HepG2 (cell line): ENCODE measurements around the gene PADI4. TPM values are rescaled to one million over a fixed set of nuclear protein-coding genes. Genes with fewer than 3 reads are reported as not detected.

Experiments
- ATAC-seq: fragments of 200-7000 bp; cut with Tn5 transposase; 3 replicates; pipeline ENCODE4 v1.9.1; 2020; ENCODE audit warnings: mild to moderate bottlenecking, moderate library complexity
- BruUV-seq: library from RNA; stranded (reverse); fragments of 400-500 nt; replicated peaks from 2 replicates; lab custom pipeline; 2021; lab: Mats Ljungman, UMichigan
- CTCF ChIA-PET: fragments of 300-600 bp; formaldehyde crosslinking; extraction: SDS; loops from one replicate; lab custom pipeline; 2021; ENCODE audit warnings: low total read pairs, inconsistent platforms, low intra/inter-chr PET ratio; lab: Yijun Ruan, JAX
- POLR2A ChIA-PET: fragments of 350-600 bp; sonication (Branson Sonifier 250); formaldehyde crosslinking; loops from one replicate; lab custom pipeline; 2020; ENCODE audit warnings: antibody characterized with exemption, inconsistent platforms; lab: Yijun Ruan, JAX
- DNase-seq: peaks from one replicate; pipeline ENCODE4 v3.0.0-alpha.2; 2015; ENCODE audit warnings: low spot score
- FAIRE-seq: peaks from 3 replicates; lab custom pipeline; 2011; peaks lifted over from hg19 to GRCh38; lab: Jason Lieb, UNC
- H2AFZ ChIP-seq: one replicate; pipeline ENCODE4 v1.6.1; 2011; ENCODE audit warnings: low read length, inconsistent platforms
- H3K27ac ChIP-seq: fragments of 300-600 bp; 3 replicates; pipeline ENCODE4 v1.8.0; 2011; ENCODE audit warnings: mixed run types, mild to moderate bottlenecking, mixed read lengths, low read length, inconsistent platforms; ENCODE audit not compliant: insufficient read depth; ENCODE audit errors: extremely low read length
- H3K27me3 ChIP-seq, 2 experiments: fragments of 200-600 bp in 1 of 2; 2 replicates in 1 of 2; 3 replicates in 1 of 2; pipeline versions ENCODE4 v1.6.0 to v1.8.0; 2011; ENCODE audit warnings: low read length in 2 of 2, mild to moderate bottlenecking in 2 of 2, moderate library complexity in 2 of 2, inconsistent platforms in 1 of 2; ENCODE audit not compliant: insufficient read depth in 2 of 2, control insufficient read depth in 1 of 2
- H3K36me3 ChIP-seq, 2 experiments: fragments of 200-600 bp in 1 of 2; replicated peaks in 1 of 2; 2 replicates in 1 of 2; 3 replicates in 1 of 2; pipeline versions ENCODE4 v1.5.1 to v1.8.0; 2011; ENCODE audit warnings: low read length in 2 of 2, inconsistent platforms in 1 of 2; ENCODE audit not compliant: insufficient read depth in 2 of 2, control insufficient read depth in 1 of 2
- H3K4me1 ChIP-seq: 2 replicates; pipeline ENCODE4 v1.5.1; 2012; ENCODE audit warnings: low read length, inconsistent platforms; ENCODE audit not compliant: insufficient read depth
- H3K4me2 ChIP-seq: 2 replicates; pipeline ENCODE4 v1.6.0; 2011; ENCODE audit warnings: low read depth, low read length, inconsistent platforms
- H3K4me3 ChIP-seq, 3 experiments: fragments of 200-600 bp in 1 of 3; sonication (generic), shearing (Covaris generic) in 1 of 3; replicated peaks in 1 of 3; 2 replicates each; pipeline ENCODE4 v1.5.1; 2011 to 2016; ENCODE audit warnings: low read length in 3 of 3, inconsistent platforms in 2 of 3, low read depth in 2 of 3, mild to moderate bottlenecking in 2 of 3, control low read depth in 1 of 3, mixed read lengths in 1 of 3; ENCODE audit not compliant: insufficient read depth in 1 of 3
- H3K79me2 ChIP-seq: one replicate; pipeline ENCODE4 v1.6.1; 2011; ENCODE audit warnings: low read length, inconsistent platforms; ENCODE audit not compliant: insufficient read depth
- H3K9ac ChIP-seq: 2 replicates; pipeline ENCODE4 v1.6.0; 2011; ENCODE audit warnings: mild to moderate bottlenecking, low read depth, low read length, inconsistent platforms; ENCODE audit not compliant: insufficient read depth
- H3K9me3 ChIP-seq: 2 replicates; pipeline ENCODE4 v1.5.1; 2012; ENCODE audit warnings: mild to moderate bottlenecking, low read length
- H4K20me1 ChIP-seq: 2 replicates; pipeline ENCODE4 v1.6.0; 2011; ENCODE audit warnings: inconsistent platforms, mild to moderate bottlenecking, low read length, moderate library complexity; ENCODE audit not compliant: insufficient read depth
- AHR ChIP-seq: IDR thresholded peaks from 2 replicates; pipeline ENCODE4 v1.6.1; 2018; ENCODE audit warnings: missing genetic modification reagents, missing compliant biosample characterization
- CSRNP1 ChIP-seq: sonication (generic); formaldehyde crosslinking; IDR thresholded peaks from 2 replicates; pipeline ENCODE4 v1.8.1; 2023; ENCODE audit warnings: mild to moderate bottlenecking, missing genetic modification reagents
- KLF12 ChIP-seq: sonication (generic); formaldehyde crosslinking; IDR thresholded peaks from 2 replicates; pipeline ENCODE4 v1.4.0; 2020; ENCODE audit warnings: missing genetic modification reagents, borderline replicate concordance
- MAFF ChIP-seq: IDR thresholded peaks from 2 replicates; pipeline ENCODE4 v1.6.1; 2011; ENCODE audit warnings: low read depth, low read length, improper control_type of control experiment
- MAFK ChIP-seq, 2 experiments: IDR thresholded peaks in 1 of 2; conservative IDR thresholded peaks in 1 of 2; 2 replicates each; pipeline ENCODE4 v1.6.1; 2011; ENCODE audit warnings: improper control_type of control experiment in 2 of 2, low read length in 2 of 2
- MYPOP ChIP-seq: sonication (generic); formaldehyde crosslinking; IDR thresholded peaks from 2 replicates; pipeline ENCODE4 v1.8.1; 2023; ENCODE audit warnings: mild to moderate bottlenecking, moderate library complexity, missing genetic modification reagents
- RFXAP ChIP-seq: sonication (generic); formaldehyde crosslinking; IDR thresholded peaks from 2 replicates; pipeline ENCODE4 v1.4.0; 2020; ENCODE audit warnings: missing genetic modification reagents, borderline replicate concordance
- WGBS: methylation state at CpG from one replicate; pipeline ENCODE4 v1.1.6; 2017; ENCODE audit warnings: low lambda C conversion rate; 5-methylcytosine and 5-hydroxymethylcytosine counted together
- in situ Hi-C: cut with HindIII; loops from 2 replicates; pipeline ENCODE4 v1.10.0; 2017; ENCODE audit warnings: low pct_unique_long_range_greater_than_20kb; ENCODE audit not compliant: extremely low pct_ligation_motif_present
- intact Hi-C: fragments of 100-400 bp; cut with micrococcal nuclease; formaldehyde crosslinking; loops from one replicate; pipeline ENCODE4 v1.10.0; 2022; ENCODE audit not compliant: unreplicated experiment
- polyA plus RNA-seq, 8 experiments: library from polyadenylated mRNA; depleted of rRNA in 3 of 8; stranded (reverse) in 7 of 8; unstranded in 1 of 8; fragments of >200 nt; fragmentation: Illumina TruSeq in 4 of 8; extraction: Trizol in 4 of 8; gene quantifications; 2 replicates each; pipeline versions ENCODE4 v1.2.1 to v1.2.3, GENCODE V29; 2011 to 2016; ENCODE audit warnings: low read depth in 4 of 8, missing spikeins in 1 of 8, mixed read lengths in 1 of 8; ENCODE audit not compliant: insufficient read depth in 1 of 8
- total RNA-seq, 5 experiments: library from RNA; depleted of rRNA; stranded (reverse); fragments of >200 nt; fragmentation: Illumina TruSeq; extraction: Trizol; gene quantifications; 2 replicates each; pipeline ENCODE4 v1.2.3, GENCODE V29; 2016; ENCODE audit warnings: low read depth in 1 of 5

The PADI4 gene
- total and polyA plus RNA-seq, 2 of the 13 experiments (the other 11 are each of a cell fraction or from before 2014, with no cell fraction given): 0.04 TPM

DNA sequence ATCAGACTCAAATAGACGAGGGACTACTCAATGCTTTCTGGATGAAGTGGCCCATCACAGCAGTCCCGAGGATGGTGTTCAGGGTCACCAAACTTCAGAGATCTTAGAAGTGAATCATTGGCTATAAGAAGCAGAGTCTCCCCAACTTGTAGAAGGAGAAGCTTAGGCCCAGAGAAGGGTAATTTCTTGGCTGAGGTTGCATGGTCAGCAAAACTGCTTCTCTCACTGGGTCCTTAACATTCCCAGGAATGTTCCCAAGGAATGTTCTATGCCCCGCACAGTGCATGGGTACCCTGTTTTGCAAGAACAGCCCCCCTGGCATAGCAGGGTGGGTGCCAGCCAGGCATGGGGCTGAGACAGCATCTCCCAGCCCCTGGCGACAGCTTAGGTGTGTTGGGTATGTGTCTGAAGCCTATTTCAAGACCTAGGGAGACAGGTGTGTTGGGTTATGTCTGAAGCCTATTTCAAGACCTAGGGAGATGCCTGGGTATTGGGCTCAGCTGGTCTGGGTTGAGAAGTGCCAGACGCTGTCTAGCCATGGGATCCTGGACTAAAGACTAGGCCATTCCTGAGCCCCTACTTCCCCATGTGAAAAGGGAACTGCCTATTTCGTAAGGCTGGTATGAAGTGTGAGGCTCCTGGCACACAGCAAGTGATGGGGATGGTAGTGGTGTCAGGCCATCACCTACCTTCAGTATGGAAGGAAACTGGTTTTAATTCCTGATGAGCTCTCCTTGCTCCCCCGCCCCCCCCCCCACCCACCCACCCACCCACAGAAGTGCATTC, 90.1 kb downstream of the PADI4 start:
- TF ChIP-seq MYPOP: no peak
- TF ChIP-seq MAFK (conservative IDR thresholded peaks at IDR 0.05 in 1 of 2, IDR thresholded peaks at IDR 0.05 in 1 of 2; ENCODE audit: low read length in 2 of 2): peak; percentile 64 to 72
- TF ChIP-seq AHR (CRISPR knock-in tag): no peak
- TF ChIP-seq MAFF: peak; percentile 49; the same call in 1 of the 2 replicates
- ChIA-PET CTCF (no interaction called here), POLR2A (no interaction called here)
- intact Hi-C loops (no loop called here), in situ Hi-C loops (no loop called here)
- Histone ChIP-seq H3K4me2 (no peak overlapping the region), H2AFZ (no peak overlapping the region), H3K4me1 (no peaks in the 10 kb centered on the region), H4K20me1 (no peaks in the 10 kb centered on the region), H3K36me3 (no peaks in the 10 kb centered on the region), H3K27ac (no peak overlapping the region), H3K4me3 (no peak overlapping the region), H3K9me3 (no peaks in the 10 kb centered on the region), H3K27me3 (peaks cover 0 to 16% of the 10 kb centered on the region in 2 experiments; a peak in 3 of 5 replicates), H3K9ac (no peak overlapping the region), H3K79me2 (no peaks in the 10 kb centered on the region)
- DNase-seq: no peak
- no peak for FAIRE-seq
- ATAC-seq: no peak
- 31% methylated on average over 5 of the region's 7 CpGs for WGBS
- BruUV-seq: no TSS peak

GRCh38 chr1:17400725-17401341, 92.8 kb downstream of the PADI4 start:
- DNase-seq (no peak), ATAC-seq (peak; percentile 62), FAIRE-seq (no peak)
- no peaks in the 10 kb centered on the region for H3K36me3 ChIP-seq
- no peak overlapping the region for H3K4me3 ChIP-seq
- H3K27ac ChIP-seq: no peak overlapping the region
- no peaks in the 10 kb centered on the region for H4K20me1 ChIP-seq
- intact Hi-C loops (no loop called here), in situ Hi-C loops (no loop called here)
- H3K4me2 ChIP-seq: no peak overlapping the region
- WGBS: 47% methylated on average over 6 of the region's 11 CpGs
- H3K9ac ChIP-seq: no peak overlapping the region
- H2AFZ ChIP-seq: no peak overlapping the region
- TF ChIP-seq KLF12 (CRISPR knock-in tag) (0 out of 2 replicates have a peak, but pooled peaks have one; percentile 40), RFXAP (CRISPR knock-in tag) (no peak), CSRNP1 (CRISPR knock-in tag) (no peak)
- ChIA-PET CTCF (no interaction called here), POLR2A (no interaction called here)
- H3K79me2 ChIP-seq: no peaks in the 10 kb centered on the region
- H3K9me3 ChIP-seq: no peaks in the 10 kb centered on the region
- peaks cover 0 to 5% of the 10 kb centered on the region in 2 experiments; a peak in 2 of 5 replicates for H3K27me3 ChIP-seq
- no TSS peak for BruUV-seq
- H3K4me1 ChIP-seq: peaks cover 4% of the 10 kb centered on the region
